Tongue (tissue), 2 donors: Measurements from ENCODE around the gene GNG5. TPM values are rescaled to one million over a fixed set of nuclear protein-coding genes. Genes with fewer than 3 reads are reported as not detected.
A peak's percentile ranks its signal among the peaks of the same experiment; 100 is the strongest.
"Not testable (repeated sequence)": the region's sequence is repeated elsewhere in the genome, so short reads cannot be mapped to it uniquely, and the experiment has no call there.

Experiments used
- DNase-seq: peaks from one replicate; pipeline ENCODE4 v3.0.0-alpha.2; 2015
- total RNA-seq: library from RNA; depleted of rRNA; stranded (reverse); fragments of >200 nt; gene quantifications from one replicate; pipeline ENCODE4 v1.2.3, GENCODE V29; 2014

GNG5 gene
- total RNA-seq, 1 donor from 2014 or later: 40.3 TPM

DNA sequence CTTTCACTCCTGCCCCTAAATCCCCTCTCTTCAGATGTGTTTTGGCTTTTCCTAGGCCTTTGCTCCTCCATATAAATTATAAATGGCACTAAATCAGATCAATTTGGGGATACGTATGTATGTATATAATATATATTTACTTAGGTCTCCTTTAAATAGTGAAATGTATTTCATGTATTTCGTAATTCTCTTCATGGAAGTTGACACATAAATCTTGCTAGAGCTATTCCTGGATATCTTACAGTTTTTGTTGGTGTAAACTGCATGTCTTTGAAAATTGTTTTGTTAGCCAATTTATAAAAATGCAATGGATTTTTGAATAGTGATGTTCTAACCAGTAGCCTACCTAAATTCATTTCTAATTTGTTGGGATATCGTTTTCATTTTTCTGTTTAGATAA lies 18.3 kb downstream of the GNG5 start:
- DNase-seq: no peak

DNA sequence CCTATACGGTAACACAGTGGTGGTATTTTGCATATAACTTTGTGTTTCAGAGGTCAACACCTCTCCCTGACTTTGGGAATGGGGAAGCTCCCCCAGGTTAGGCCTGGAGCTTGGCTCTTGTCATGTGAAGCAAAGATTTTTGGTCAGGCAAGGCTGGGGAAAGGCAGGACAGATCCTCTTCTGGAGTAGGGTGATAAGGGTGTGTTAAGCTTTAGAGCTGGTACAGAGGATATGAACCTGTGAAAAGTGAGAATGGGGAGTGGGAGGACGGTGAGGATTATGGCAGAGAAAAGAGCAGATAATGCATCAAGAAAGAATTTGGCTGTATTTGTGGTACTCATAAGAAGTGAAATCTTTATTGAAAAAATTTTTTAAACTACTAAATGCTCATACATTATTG lies 25.1 kb downstream of the GNG5 start:
- DNase-seq: no peak

DNA sequence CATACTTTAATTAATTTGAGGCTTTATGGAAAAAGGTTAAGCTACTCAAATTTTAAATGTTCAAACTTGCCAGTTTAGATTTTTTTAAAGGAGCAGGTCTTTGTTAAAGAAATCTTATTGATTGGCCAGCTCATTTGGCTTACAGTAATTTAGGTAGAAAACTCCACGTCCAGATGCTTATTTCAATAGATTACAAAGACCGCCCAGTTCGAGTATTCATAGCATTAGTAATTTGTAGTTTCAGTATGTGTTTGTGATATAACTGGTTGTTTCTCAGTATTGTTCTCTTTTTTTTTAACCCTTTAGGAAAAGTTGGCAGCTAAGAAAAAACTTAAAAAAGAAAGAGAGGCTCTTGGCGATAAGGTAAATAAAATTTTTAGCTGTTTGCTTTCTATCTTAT lies 25.7 kb downstream of the GNG5 start:
- DNase-seq: no peak

DNA sequence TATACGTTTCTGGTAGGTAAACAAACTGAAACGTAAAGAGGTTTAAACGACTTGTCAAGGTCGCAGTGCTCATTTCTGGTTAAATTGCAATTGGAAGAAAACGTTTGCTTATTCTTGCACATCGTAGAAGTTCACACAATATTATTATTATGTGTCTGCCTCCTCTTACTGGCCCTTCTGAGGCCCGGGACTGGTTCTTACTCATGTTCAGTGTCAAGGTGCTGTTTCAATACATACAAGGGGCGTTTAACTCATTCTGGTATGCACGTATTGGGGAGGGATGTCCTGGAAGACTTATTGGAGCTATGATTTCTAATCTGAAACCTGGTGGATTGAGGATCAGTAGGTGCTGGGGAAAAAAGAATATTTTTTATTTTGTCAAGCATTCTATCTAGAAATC lies 26.4 kb downstream of the GNG5 start:
- no peak for DNase-seq

DNA sequence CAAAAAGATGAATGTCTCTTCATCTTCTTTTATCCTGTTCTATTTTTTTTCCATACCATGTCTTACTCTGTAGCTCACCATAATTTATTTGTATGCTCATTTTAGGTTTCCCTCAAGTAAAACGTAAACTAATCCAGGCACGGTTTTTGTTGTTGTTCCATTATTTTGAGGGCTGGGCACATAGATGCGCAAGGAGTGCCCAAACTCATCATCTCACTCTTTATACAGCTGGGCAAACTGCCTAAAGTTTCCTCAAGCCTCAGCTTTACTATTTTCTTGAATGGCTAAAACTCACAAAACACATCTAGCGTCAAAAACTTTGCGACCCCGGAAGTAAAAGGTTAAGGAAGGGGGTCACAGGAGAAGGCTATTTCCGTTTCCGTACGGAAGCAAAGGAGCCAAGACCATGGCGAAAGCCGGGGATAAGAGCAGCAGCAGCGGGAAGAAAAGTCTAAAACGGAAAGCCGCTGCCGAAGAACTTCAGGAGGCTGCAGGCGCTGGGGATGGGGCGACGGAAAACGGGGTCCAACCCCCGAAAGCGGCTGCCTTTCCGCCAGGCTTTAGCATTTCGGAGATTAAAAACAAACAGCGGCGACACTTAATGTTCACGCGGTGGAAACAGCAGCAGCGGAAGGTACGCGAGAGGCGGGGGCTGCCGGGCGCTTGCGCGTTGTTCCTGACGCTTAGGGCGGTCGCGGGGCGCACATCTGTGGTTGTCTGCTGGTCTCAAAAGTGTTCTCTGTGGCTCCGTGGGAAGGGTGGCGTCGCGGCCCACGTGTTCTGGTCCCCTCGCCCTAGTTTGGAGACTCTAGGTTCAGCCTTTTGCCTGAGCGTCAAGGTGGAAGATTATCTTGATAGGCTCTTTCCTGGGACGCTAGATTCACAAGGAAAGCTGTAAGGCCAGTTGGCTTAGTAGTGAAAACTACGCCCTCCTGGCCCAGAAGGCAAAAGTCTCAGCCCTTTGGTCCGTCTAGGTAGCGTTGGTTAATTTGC lies 27.2 kb downstream of the GNG5 start, which contains the start of gene RPF1:
Gene RPF1 (plus strand): TSS at position 391 of the 993 bp plus-strand sequence. CDS start 16 bp downstream, at position 407.
- DNase-seq: peak; percentile 92

DNA sequence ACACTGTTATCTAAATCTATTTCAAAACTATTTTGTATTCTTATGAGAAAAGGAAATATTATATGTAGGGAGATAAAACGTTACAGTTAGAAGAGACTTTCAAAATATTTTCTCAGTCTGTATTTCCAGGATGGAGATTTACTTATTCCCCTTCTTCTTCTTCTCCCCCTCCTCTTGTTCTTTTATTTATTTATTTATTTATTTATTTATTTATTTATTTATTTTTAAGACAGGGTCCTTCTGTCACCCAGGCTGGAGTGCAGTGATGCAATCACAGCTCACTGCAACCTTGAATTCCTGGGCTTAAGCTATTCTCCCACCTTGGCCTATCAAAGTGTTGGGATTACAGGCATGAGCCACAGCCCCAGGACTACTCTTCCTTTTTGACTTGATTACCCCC lies 30.2 kb downstream of the GNG5 start:
- DNase-seq: no peak

DNA sequence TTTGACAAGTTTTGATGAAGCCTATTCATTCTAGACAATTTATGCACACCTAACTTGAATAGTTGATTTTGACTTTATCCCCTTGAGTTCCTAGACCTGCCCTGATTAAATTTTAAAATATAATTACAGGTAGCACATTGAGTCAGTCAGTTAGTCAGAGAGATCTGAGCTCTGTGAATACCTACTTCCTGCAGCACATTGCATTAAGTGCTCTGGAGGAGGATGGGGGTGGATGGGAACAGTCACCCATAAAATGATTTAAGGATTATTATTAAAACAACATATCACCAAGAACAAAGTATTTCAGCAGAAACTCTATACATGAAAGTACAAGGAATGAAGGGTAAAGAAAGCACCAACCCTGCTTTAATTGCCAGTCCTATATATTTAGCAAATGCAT lies 39.1 kb downstream of the GNG5 start:
- DNase-seq: no peak

DNA sequence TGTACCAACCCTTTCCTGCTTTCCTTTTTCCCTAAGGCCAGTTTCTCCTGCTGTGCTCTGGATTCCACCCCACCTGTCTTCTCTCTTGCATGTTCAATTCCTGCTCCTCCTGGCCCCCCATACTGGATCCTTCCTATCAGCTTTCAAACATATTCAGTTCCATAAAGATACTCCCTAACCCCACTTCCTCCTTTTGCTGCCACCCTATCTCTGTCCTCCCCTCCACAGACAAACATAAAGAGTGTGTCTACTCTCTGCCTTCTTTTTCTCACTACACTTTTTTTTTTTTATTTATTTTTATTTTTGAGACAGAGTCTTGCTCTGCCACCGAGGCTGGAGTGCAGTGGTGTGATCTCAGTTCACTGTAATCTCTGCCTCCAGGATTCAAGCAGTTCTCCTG lies 44.3 kb downstream of the GNG5 start:
- no peak for DNase-seq

DNA sequence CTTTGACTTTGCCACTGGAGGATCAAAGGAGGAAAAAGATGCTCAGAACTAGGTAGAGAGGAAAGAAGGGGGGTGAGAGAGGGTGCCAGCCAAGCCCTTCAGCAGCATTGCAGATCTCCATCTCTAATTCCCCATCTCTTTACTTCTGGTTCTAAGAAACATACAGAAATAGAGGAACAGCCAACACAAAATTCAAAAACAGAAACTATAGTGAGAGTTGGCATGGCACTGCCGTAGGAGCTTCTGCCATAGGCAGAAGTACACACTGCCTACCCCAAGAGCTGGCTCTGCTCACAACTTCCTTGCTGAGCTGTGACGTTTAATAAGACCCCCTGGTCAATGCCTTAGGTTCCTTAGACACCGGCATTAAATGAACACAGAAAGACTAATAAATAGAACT lies 53.9 kb downstream of the GNG5 start:
- no peak for DNase-seq

DNA sequence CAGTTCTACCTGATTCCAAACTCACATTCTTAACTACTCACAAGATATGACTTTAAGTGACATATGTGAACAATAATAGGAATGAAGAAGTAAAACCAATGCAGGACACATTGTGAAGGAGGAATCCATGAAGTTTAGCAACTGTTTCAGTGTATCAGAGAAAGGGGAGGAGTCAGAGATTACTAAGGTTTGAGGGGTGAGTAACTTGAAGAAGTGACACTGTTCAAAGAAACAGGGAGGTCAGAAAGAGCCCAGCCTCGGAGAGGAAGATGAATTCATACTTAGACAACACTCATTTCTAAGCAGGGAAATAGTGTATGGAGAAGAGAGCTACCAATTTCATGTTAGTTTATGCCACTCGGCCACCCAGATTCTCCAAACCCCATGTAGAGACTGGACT lies 55.5 kb downstream of the GNG5 start:
- no peak for DNase-seq

DNA sequence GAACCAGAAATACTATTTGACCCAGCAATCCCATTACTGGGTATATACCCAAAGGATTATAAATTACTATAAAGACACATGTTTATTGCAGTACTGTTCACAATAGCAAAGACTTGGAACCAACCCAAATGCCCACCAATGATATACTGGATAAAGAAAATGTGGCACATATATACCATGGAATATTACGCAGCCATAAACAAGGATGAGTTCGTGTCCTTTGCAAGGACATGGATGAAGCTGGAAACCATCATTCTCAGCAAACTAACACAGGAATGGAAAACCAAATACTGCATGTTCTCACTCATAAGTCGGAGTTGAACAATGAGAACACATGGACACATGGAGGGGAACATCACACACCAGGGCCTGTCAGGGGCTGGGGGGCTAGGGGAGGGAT lies 57.7 kb downstream of the GNG5 start:
- DNase-seq: not testable (repeated sequence)

Other genes starting within 250 kb of the GNG5 start
- 5.9 TPM for gene SAMD13, start 204.9 kb downstream of the GNG5 start, total RNA-seq
- gene DNASE2B, start 108.1 kb downstream of the GNG5 start, total RNA-seq: 2.1 TPM
- 27.9 TPM for gene RPF1, start 27.3 kb downstream of the GNG5 start, total RNA-seq
- 1.1 TPM for gene SPATA1, start 195 bp downstream of the GNG5 start, total RNA-seq
- gene CTBS, start 67.9 kb upstream of the GNG5 start, total RNA-seq: 9.4 TPM
- 22.8 TPM for gene SSX2IP, start 183.9 kb upstream of the GNG5 start, total RNA-seq